ENCODE measurements around the gene DHX35.
A peak's percentile ranks its signal among the peaks of the same experiment; 100 is the strongest.

DHX35 gene
- 13.3 to 30.2 (median 27.0) reads per million in 9 experiments for total RNA-seq

GRCh38 chr20:38962044-38962927 is at the start of gene DHX35:
Gene DHX35 (plus strand): TSS chr20:38962344. CDS start chr20:38962368, 24 bp downstream.
- DNase-seq (peak; percentile 98 to 99 (median 99)), ATAC-seq (replicated peaks) (peak; percentile 98)
- Mint-ChIP-seq H3K27me3 (no peaks in the 10 kb centered on the region), H3K27ac (peak within 1 kb of the TSS; percentile 92 to 95), H3K36me3 (ENCODE audit: insufficient read depth) (peaks cover 5% of the 10 kb centered on the region), H3K9me3 (peaks cover 0 to 2% of the 10 kb centered on the region in 2 donors), H3K4me3 (peak within 1 kb of the TSS; percentile 89 to 95), H3K4me1 (ENCODE audit: low read depth in 2 of 2) (peaks cover 13 to 18% of the 10 kb centered on the region in 2 donors)

GRCh38 chr20:38915355-38915754 is 46.8 kb upstream of the DHX35 start:
- ATAC-seq (replicated peaks) (no peak), DNase-seq (no peak)
- H3K27me3 Mint-ChIP-seq, result no peaks in the 10 kb centered on the region
- no peak overlapping the region for H3K4me3 Mint-ChIP-seq
- peaks cover 66% of the 10 kb centered on the region for H3K36me3 Mint-ChIP-seq (ENCODE audit: insufficient read depth)
- H3K9me3 Mint-ChIP-seq, result no peaks in the 10 kb centered on the region
- peaks cover 0 to under 1% of the 10 kb centered on the region in 2 donors for H3K4me1 Mint-ChIP-seq (ENCODE audit: low read depth in 2 of 2)
- H3K27ac Mint-ChIP-seq, result no peak overlapping the region

- DNase-seq (no peak), ATAC-seq (replicated peaks) (no peak)
- Mint-ChIP-seq H3K9me3 (no peaks in the 10 kb centered on the region), H3K4me3 (no peak overlapping the region), H3K4me1 (ENCODE audit: low read depth in 2 of 2) (no peaks in the 10 kb centered on the region), H3K36me3 (ENCODE audit: insufficient read depth) (peaks cover 47% of the 10 kb centered on the region), H3K27ac (no peak overlapping the region), H3K27me3 (no peaks in the 10 kb centered on the region)
Measured at GRCh38 chr20:38917657-38918056, 44.5 kb upstream of the DHX35 start.

- Mint-ChIP-seq H3K4me3 (no peak overlapping the region), H3K27ac (no peak overlapping the region), H3K4me1 (ENCODE audit: low read depth in 2 of 2) (no peaks in the 10 kb centered on the region), H3K27me3 (no peaks in the 10 kb centered on the region), H3K36me3 (ENCODE audit: insufficient read depth) (peaks cover 42% of the 10 kb centered on the region), H3K9me3 (no peaks in the 10 kb centered on the region)
- ATAC-seq (replicated peaks) (no peak), DNase-seq (no peak)
Measured at GRCh38 chr20:38918172-38918571, 44.0 kb upstream of the DHX35 start.

- no peaks in the 10 kb centered on the region for H3K9me3 Mint-ChIP-seq
- no peak overlapping the region for H3K4me3 Mint-ChIP-seq
- H3K27ac Mint-ChIP-seq, result no peak overlapping the region
- ATAC-seq (replicated peaks), result no peak
- no peaks in the 10 kb centered on the region for H3K27me3 Mint-ChIP-seq
- H3K36me3 Mint-ChIP-seq (ENCODE audit: insufficient read depth), result peaks cover 41% of the 10 kb centered on the region
- no peak for DNase-seq
- H3K4me1 Mint-ChIP-seq (ENCODE audit: low read depth in 2 of 2), result no peaks in the 10 kb centered on the region
Measured at GRCh38 chr20:38919683-38920082, 42.5 kb upstream of the DHX35 start.

- DNase-seq (no peak), ATAC-seq (replicated peaks) (no peak)
- Mint-ChIP-seq H3K4me1 (ENCODE audit: low read depth in 2 of 2) (no peaks in the 10 kb centered on the region), H3K27ac (no peak overlapping the region), H3K27me3 (no peaks in the 10 kb centered on the region), H3K36me3 (ENCODE audit: insufficient read depth) (peaks cover 36% of the 10 kb centered on the region), H3K4me3 (no peak overlapping the region), H3K9me3 (no peaks in the 10 kb centered on the region)
Measured at GRCh38 chr20:38920411-38920810, 41.7 kb upstream of the DHX35 start.

GRCh38 chr20:38920851-38921250 is 41.3 kb upstream of the DHX35 start:
- no peak overlapping the region for H3K4me3 Mint-ChIP-seq
- DNase-seq (no peak), ATAC-seq (replicated peaks) (no peak)
- peaks cover 33% of the 10 kb centered on the region for H3K36me3 Mint-ChIP-seq (ENCODE audit: insufficient read depth)
- H3K4me1 Mint-ChIP-seq (ENCODE audit: low read depth in 2 of 2), result peaks cover 0 to 1% of the 10 kb centered on the region in 2 donors
- H3K9me3 Mint-ChIP-seq, result no peaks in the 10 kb centered on the region
- no peak overlapping the region for H3K27ac Mint-ChIP-seq
- H3K27me3 Mint-ChIP-seq, result no peaks in the 10 kb centered on the region

- Mint-ChIP-seq H3K27ac (peak overlapping the region; percentile 2 to 29), H3K4me1 (ENCODE audit: low read depth in 2 of 2) (peaks cover 16 to 20% of the 10 kb centered on the region in 2 donors), H3K36me3 (ENCODE audit: insufficient read depth) (peaks cover 25% of the 10 kb centered on the region), H3K9me3 (no peaks in the 10 kb centered on the region), H3K4me3 (peak overlapping the region in 1 of 2 donors; percentile 82), H3K27me3 (no peaks in the 10 kb centered on the region)
- ATAC-seq (replicated peaks), result no peak
- DNase-seq, result no peak
Measured at GRCh38 chr20:38924718-38925117, 37.4 kb upstream of the DHX35 start.

- Mint-ChIP-seq H3K4me3 (peak within 1 kb of the TSS; percentile 81 to 82), H3K36me3 (ENCODE audit: insufficient read depth) (peaks cover 25% of the 10 kb centered on the region)
- peak; percentile 93 for ATAC-seq (replicated peaks)
Measured at GRCh38 chr20:38926142-38926933, 35.8 kb upstream of the DHX35 start, which contains the start of gene FAM83D. Gene FAM83D (plus strand): TSS chr20:38926417. CDS start chr20:38926443, 26 bp downstream.

GRCh38 chr20:38926934-38927616 is 35.1 kb upstream of the DHX35 start:
- Mint-ChIP-seq H3K9me3 (no peaks in the 10 kb centered on the region), H3K27ac (peak overlapping the region in 1 of 2 donors; percentile 13), H3K4me1 (ENCODE audit: low read depth in 2 of 2) (peaks cover 21 to 25% of the 10 kb centered on the region in 2 donors), H3K36me3 (ENCODE audit: insufficient read depth) (peaks cover 25% of the 10 kb centered on the region), H3K4me3 (peak overlapping the region; percentile 81 to 82), H3K27me3 (no peaks in the 10 kb centered on the region)
- ATAC-seq (replicated peaks) (no peak), DNase-seq (no peak)

More at GRCh38 chr20:38926142-38926933, 35.8 kb upstream of the DHX35 start, which contains the start of gene FAM83D:
- no peaks in the 10 kb centered on the region for H3K9me3 Mint-ChIP-seq
- peak; percentile 91 to 94 (median 91) for DNase-seq
- H3K27me3 Mint-ChIP-seq, result no peaks in the 10 kb centered on the region
- H3K4me1 Mint-ChIP-seq (ENCODE audit: low read depth in 2 of 2), result peaks cover 21 to 25% of the 10 kb centered on the region in 2 donors
- peak within 1 kb of the TSS; percentile 67 to 84 for H3K27ac Mint-ChIP-seq

GRCh38 chr20:38927902-38928578 is 34.1 kb upstream of the DHX35 start:
- H3K9me3 Mint-ChIP-seq, result no peaks in the 10 kb centered on the region
- DNase-seq (no peak), ATAC-seq (replicated peaks) (no peak)
- H3K27me3 Mint-ChIP-seq, result no peaks in the 10 kb centered on the region
- peak overlapping the region in 1 of 2 donors; percentile 13 for H3K27ac Mint-ChIP-seq
- H3K4me1 Mint-ChIP-seq (ENCODE audit: low read depth in 2 of 2), result peaks cover 21 to 25% of the 10 kb centered on the region in 2 donors
- peak overlapping the region; percentile 81 to 82 for H3K4me3 Mint-ChIP-seq
- H3K36me3 Mint-ChIP-seq (ENCODE audit: insufficient read depth), result peaks cover 25% of the 10 kb centered on the region

- Mint-ChIP-seq H3K36me3 (ENCODE audit: insufficient read depth) (peaks cover 13% of the 10 kb centered on the region), H3K27me3 (no peaks in the 10 kb centered on the region), H3K4me1 (ENCODE audit: low read depth in 2 of 2) (peaks cover 21 to 25% of the 10 kb centered on the region in 2 donors), H3K4me3 (peak overlapping the region; percentile 8 to 27), H3K27ac (peak overlapping the region in 1 of 2 donors; percentile 68), H3K9me3 (no peaks in the 10 kb centered on the region)
- ATAC-seq (replicated peaks) (no peak), DNase-seq (no peak)
Measured at GRCh38 chr20:38930242-38930569, 31.9 kb upstream of the DHX35 start.
